HG02763 (cell line): ENCODE results near the gene IGFBP7.
"Not testable (repeated sequence)": the region's sequence is repeated elsewhere in the genome, so short reads cannot be mapped to it uniquely, and the experiment has no call there.

ENCODE experiments used
- ATAC-seq: cut with Tn5 transposase; IDR thresholded peaks from one replicate; pipeline ENCODE4 v1.9.1; 2021; ENCODE audit warnings: mild to moderate bottlenecking, moderate library complexity; ENCODE audit not compliant: unreplicated experiment

Gene IGFBP7

DNA sequence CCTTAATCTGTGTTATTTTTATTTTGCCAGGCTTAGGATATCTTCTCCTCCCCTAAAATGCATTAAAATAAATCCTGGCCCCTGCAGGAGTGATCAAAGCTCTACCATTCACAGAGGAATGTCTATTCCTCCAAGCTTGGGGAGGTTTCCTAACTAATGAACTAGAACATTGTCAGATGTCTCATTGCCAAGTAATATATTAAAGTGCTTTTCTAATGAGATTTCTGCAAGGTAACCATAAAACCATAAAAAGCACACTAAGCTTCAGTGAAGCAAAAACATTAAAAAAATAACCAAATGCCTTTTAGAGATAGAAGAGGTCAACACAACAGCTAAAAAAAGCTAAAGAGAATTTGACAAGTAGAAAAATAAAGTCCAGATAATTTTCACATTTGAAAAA lies 34.8 kb downstream of the IGFBP7 start:
- ATAC-seq = no peak

DNA sequence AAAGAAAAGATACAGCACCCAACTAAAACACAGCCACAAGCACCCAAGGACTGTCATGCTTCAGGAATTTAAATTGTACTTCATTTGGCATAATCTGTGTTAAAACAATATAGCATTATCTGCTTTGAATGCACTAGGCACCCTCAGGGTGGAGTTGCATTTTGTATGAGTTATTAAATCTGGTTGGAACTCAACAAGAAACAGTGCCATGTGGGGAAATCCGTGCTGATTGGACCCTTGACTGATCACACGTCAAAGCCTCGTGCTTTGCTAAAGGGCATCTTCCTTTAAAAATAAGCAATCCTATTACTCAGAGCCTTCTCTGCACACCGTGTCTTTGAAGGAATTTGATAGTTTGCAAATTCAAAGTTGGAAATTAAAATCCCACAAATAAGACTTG lies 35.4 kb downstream of the IGFBP7 start:
- no peak for ATAC-seq

DNA sequence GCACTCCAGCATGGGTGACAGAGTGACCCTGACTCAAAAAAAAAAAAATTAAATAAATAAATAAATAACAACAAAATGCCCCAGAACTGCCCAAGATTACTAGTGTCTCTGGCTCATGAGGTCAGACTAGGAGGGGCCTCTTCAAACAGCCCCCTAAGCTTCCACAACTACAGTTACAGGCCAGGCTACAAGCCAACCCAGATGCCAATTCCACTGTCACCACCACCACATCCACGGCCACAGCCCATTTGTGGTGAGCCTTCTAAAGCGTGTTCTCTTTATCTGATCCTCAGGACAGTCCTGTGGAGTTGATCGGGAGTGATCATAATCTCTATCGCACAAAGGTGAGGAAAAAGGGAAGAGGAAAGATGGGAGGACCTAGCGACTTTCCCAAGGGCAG lies 36.6 kb downstream of the IGFBP7 start:
- no peak for ATAC-seq

DNA sequence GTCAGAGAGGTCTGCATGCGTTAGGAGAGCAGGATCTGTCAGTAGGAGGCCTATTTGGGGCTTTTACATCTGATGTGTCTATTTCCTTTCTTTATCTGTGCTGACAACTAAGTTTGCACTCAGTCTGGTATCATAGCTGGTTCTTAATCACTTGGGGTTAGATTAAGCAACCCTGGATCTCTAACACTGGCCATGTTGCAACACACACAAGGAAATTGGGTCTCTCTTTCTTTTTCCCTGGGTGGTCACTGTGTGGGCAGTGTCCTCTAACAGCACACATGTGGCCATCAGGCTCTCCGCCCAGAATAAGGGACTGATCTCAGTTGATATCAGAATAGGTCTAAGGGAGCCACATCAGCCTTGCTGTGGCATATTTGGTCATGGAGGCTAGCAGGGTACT lies 38.9 kb downstream of the IGFBP7 start:
- ATAC-seq = no peak

DNA sequence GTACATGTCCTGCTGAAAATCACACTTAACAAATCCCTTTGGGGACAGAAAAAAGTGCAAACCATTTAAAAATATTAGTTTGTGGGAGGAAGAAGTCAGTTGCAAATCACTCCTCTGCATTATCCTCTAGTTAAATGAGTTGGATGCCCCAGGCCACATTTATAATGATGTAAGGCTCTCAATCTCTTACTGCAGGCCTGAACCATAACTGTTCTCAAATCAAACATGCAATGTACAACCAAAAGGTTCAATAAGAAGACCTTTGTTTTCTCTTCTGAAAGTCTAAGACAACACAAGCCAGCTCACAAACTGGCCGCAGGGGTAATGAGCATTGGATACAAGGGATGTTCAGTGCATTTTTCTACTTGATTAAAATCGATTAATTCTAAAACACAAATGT lies 39.7 kb downstream of the IGFBP7 start:
- no peak for ATAC-seq

DNA sequence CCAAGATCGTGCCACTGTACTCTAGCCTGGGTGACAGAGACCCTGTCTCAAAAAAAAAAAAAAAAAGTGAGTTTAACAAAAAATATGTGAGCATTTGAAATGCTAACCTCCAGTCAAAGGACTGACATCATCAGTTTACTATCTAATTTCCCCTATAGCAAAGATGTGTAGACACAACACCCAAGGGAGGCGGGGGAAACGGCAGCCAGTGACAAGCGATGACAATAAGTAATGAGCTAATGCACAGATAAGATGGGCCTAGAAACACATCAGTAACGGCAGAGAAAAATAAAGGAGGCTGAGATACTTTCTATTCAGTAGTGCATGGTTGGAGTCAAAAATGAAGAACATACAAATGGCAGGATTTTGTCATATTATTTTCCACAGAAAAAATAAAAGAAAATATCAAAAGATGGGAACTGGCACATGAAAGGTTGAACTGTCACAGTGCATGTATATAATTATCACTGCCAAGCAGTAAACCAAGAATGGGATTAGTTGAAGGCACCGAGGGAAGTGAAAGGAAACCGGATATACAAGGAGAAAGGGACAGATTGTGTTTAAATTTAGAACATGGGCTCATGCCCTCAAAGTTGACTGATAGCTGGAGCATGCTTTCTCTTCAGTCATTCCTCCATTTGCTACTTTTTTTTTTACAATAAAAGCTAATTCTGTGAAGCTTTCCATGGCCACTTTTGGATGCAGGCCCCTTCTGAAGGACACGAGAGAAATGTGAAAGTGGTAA lies 41.8 kb downstream of the IGFBP7 start:
- ATAC-seq = no peak

DNA sequence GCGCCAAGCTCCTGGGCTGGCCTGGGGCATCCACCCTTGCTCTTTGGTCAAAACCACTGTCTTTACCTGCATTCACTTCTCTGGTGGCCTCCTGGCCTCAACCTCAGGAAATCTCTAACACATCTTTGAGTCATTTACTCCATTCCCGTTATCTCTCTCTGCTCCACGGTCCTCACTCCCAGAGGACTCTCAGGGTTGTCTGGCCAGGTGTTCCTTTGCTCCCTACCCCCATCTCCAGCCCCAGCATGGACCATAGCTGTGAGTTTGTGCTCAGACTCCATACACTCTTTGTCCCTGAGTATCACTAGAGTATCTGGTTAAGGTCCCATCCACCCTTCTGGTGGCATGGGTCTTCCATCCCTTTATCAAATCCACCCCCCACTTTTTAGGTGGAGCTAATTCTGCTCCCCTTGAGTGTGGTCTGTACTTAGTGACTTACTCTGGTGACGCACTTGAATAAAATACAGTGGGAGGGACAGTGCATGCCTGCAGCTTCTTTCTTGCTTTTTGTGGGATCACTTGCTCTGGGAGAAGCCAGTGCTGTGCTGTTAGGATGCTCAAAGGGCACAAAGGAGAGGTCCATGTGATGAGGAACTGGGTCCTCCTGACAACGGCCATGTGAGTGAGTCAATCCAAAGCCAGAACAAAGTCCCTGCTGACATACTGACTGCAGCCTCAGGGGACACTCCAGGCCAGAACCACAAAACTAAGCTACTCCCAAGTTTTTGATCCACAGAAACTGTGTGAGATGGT lies 44.3 kb downstream of the IGFBP7 start:
- ATAC-seq = no peak

DNA sequence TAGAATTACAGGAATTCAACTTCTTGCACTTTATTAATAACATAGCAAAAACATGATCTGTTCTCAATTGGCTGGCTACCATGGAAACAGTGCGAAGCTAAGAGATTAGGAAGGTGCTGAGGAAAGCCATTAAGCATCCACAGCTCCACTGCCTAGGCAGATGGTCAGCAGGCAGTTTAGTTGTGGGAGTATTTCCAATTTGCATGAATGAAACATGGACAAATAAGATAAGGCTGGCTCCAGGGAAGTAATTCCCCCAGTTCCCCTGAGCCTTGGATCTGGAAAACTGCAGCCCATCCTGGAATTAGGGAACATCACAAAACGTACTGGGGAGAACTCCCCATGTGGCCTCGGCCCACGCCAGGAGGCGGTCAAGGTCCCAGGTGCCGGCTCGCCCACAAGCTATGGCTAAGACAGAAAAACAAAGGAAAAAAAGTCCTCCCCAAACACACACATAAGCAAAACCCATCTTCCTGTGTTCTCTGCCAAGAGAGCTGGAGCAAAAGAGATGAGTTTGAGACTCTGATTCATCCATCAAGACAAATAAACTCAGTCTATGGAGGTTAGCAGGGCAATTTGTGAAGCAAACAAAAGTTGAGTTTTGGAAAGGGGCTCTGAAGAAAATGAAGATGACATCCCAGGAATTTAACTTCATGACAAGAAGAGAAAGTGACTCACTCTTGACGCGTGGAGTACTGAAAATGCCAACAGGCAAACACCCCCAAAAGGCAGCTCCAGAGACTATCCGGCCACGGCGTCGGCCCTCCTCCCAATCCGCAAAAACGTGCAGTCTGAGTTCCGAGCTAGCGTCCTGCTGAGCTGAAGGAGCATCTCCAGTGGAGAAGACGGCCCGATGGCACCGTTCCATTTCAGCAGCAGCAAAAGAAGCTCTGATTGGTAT lies 45.1 kb downstream of the IGFBP7 start:
- ATAC-seq = no peak

DNA sequence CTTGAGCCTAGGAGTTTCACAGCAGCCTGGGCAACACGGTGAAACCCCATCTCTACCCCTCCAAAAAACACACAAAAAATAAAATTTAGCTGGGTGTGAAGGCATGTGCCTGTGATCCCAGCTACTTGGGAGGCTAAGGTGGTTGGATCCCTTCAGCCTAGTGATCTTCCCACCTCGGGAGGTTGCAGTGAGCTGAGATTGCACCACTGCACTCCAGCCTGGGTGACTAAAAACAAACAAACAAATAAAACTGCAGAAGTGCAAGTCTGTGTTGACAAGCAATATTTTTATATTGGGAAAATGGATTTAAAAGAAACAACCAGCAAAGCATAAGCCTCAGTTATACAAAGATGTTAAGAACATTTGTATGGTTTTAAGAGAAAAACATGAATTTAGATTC lies 46.1 kb downstream of the IGFBP7 start:
- ATAC-seq = no peak

DNA sequence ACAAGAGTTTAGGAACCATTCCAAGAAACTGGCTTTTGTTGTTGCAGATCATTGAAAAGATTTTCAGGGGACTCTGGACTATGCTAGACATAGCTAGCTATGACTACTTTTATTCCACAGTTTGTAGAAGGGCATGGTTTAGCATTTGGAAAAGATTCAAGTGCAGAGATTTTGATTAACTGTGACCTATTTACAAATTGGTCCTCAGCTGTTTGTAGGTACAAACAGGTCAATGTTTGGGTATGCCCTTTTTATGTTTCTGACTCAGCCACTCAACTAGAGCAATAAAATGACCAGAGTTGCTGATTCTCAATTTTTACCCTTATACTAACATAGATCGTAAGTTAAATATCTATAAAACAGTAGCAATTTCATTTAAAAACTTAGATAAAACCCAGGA lies 46.7 kb downstream of the IGFBP7 start:
- no peak for ATAC-seq

DNA sequence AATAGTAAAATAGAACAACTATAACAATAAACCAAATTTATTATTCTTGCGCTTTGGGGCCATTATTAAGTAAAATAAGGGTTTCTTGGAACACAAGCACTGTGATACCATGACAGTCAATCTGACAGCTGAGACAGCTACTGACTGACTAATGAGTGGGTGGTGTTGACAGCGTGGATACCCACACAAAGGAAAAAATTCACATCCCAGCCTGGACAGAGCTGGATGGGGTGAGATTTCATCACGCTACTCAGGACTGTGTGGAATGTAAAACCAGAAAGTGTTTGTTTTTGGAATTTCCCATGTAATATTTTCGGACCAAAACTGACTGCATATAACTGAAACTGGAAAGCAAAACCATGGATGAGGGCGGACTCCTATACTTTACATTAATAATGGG lies 48.8 kb downstream of the IGFBP7 start:
- no peak for ATAC-seq

DNA sequence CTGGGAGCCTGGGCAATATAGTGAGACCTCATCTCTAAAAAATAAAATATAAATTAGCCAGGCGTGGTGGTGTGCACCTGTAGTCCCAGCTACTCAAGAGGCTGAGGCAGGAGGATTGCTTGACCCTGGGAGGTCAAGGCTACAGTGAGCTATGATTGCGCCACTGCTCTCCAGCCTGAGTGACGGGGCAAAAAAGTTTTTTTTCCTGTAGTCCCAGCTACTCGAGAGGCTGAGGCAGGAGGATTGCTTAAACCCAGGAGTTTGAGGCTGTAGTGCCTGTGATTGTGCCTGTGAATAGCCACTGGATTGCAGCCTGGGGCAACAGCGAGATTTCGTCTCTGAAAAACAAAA lies 49.5 kb downstream of the IGFBP7 start:
- ATAC-seq = not testable (repeated sequence)

DNA sequence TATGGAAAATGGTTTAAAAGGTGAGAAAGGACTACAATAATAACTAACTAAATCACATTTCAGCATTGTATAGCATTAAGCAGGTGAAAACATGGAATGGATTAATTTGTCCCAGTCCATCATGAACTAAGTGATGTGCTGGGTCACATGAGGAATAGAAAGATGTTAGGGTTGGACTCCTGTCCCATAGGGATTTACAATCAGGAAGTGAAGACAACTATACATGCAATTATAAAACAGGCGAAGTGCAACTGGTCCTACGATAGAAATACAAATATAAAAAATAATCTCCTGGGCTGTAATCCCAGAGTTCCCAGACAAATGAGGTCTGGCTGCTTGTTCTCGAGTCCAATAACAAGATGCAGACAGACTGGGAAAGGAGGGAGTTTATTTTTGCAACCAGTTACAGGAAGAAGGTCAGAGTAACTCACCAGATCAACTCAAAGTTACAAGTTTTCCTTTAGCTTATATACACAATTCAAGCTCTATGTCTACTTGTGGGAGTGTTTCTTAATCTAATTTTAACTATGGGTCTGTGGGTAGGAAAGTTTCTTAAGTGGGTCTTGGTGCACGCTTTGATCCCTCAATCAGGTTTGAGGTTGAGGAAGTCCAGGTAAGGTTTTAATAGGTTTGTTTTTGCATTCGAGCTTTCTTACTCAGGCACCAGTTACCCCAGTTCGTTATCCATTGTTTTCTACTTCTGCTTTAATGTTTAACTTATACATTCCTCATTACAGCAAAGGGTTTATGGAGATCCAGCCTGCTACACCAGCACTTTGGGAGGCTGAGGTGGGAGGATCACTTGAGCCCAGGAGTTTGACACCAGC lies 50.1 kb downstream of the IGFBP7 start:
- no peak for ATAC-seq

DNA sequence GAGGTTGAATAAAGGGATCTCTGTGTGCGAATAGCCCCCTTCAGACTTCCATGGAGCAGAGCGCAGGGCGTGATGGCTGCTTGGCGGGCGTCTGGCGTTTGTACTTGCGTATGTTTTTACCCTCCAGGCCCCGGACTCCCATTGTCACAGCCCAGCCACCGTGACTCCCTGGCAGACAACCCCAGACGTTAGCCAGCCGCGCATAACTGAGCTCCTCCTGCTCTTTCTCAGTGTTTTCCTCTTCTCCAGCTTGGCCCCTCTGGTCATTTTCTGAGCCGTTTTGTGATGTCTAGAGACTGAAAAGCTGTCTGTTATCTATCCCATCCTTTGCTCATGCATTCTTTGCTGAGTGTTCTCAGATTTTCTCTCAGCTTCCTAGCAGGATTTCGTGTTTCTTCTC lies 54.3 kb downstream of the IGFBP7 start:
- ATAC-seq = no peak

DNA sequence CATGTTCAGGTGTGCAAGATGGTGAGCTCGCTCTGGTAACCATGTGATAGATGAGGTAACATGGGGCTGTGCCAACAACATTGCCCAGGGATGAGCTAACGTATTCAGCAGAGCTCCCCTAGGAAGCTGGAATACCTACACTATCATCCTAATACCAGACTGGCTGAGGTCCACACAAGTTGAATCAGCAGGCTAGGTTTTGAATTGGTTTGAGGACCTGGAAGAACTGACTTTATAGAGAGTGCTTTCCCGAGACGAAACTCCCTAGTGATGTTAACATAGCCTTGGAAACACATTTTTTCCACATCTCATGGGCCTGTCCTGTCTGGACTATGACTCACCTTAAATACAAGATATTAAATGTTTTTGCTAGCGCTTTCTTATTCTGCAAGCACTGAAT lies 56.7 kb downstream of the IGFBP7 start:
- ATAC-seq = no peak

DNA sequence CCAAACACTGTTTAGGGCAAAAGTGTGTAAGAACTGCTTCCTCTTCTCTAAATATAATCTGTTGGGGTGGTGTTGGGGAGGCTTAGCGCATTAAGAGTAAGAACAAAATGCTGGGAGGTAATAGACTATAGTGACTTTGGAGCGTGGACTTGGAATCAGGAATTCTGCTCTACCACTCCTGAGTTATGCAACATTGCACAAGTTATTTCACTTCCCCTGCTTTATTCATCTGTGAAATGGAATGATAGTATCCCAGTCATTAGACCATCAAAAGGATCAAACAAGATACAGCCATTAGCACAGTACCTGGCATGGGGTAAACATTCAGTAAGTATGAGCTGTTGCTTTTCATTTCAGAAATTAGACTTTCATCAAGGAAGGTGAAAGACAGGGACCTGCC lies 58.7 kb downstream of the IGFBP7 start:
- ATAC-seq = no peak

DNA sequence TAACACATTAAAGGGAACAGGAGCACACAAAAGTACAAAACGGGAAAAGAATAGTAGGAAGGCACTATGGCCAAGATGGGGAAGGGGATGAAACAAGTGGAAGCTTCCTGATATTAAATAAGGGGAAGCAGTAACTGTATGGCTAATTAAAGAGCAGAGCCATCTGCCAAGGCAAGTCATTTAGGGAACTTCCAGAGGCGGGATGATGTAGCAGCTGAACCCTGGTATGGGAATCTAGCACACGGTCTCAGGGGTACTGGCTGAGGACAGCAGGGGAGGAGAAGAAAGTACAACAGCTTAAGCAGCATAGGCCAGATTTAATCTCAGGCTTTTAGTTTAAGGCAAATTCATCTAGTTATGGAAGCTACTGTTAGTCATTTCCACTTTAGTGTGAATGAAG lies 59.1 kb downstream of the IGFBP7 start:
- no peak for ATAC-seq

DNA sequence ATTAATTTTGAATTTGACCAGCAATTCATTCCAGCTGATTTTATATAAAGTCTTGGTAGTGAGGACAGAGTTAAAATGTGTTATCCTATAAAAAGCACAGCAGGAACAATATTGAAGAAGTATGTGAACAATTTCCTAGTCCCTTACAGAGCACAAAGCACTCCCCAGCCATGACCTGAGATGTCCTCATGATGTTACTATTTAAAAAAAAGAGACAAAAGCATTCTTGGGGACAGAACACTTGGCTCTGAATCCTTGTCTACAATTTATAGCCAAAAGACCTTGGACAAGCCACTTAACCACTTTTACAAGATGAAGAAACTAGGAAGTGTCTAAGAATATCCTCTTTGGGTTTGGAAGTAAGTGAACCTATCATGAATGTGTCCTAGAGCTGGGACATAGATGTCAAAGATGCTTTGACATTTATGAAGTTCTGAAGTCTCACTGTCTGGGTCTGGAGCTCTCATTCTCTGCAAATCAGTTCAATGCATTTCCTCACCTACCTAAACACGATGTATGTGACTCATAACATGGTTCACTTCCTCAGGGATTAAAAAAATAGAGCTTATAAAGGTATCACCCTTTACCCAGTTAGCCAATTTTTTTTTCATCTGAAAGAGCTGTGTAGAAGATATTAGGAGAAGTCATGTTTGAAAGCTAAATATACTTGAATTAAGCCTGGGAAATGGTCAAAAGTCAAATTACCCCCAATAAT lies 61.4 kb downstream of the IGFBP7 start:
- no peak for ATAC-seq

DNA sequence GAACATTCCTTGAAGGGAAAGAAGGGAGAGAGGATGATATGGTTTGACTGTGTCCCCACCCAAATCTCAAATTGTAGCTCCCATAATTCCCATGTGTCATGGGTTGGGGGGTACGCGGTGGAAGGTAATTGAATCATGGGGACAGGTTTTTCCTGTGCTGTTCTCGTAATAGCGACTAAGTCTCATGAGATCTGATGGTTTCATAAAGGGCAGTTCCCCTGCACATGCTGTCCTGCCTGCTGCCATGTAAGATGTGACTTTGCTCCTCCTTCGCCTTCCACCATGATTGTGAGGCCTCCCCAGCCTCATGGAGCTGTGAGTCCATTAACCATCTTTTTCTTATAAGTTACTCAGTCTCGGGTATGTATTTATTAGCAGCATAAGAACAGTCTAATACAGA lies 63.1 kb downstream of the IGFBP7 start:
- not testable (repeated sequence) for ATAC-seq

DNA sequence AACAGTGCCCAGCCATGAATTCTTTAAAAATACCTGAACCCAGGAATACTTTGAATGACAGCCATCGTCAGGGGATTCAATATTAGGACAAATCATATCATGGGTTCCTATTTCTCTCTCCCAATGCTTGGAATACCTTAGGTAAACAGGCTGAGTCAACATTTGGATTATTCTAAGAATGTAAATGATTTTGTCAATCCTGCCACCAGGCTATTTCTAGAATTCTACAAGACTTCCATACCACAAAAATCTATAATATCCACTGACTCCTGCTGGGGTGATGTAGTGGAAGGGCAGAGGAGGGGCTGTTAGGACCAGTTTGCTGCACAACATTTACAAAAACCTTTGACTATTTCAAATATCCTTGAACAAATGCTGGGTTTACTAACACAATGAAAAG lies 65.2 kb downstream of the IGFBP7 start:
- no peak for ATAC-seq
